ENCODE results near the gene TSPAN4. TPM values are rescaled to one million over a fixed set of nuclear protein-coding genes. Genes with fewer than 3 reads are reported as not detected.

Gene TSPAN4
- total RNA-seq, 4 donors from 2014 or later, result 145 to 234 (median 175) TPM

DNA sequence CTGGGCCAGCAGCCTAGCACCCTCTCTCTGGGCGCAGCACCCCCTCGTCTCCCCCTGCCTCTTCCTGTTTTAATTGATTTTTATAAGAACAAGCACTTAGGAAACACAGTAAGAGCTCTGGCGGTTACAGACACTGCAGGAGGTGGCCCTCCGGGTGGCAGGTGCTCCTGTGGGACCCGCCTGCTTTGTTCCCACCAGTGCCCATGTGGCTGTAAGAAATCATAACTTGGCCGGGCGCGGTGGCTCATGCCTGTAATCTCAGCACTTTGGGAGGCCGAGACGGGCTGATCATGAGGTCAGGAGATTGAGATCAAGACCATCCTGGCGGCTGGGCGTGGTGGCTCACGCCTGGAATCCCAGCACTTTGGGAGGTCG, 18.4 kb downstream of the TSPAN4 start:
- TF ChIP-seq, protein P1, sequence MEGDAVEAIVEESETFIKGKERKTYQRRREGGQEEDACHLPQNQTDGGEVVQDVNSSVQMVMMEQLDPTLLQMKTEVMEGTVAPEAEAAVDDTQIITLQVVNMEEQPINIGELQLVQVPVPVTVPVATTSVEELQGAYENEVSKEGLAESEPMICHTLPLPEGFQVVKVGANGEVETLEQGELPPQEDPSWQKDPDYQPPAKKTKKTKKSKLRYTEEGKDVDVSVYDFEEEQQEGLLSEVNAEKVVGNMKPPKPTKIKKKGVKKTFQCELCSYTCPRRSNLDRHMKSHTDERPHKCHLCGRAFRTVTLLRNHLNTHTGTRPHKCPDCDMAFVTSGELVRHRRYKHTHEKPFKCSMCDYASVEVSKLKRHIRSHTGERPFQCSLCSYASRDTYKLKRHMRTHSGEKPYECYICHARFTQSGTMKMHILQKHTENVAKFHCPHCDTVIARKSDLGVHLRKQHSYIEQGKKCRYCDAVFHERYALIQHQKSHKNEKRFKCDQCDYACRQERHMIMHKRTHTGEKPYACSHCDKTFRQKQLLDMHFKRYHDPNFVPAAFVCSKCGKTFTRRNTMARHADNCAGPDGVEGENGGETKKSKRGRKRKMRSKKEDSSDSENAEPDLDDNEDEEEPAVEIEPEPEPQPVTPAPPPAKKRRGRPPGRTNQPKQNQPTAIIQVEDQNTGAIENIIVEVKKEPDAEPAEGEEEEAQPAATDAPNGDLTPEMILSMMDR (IDR thresholded peaks at IDR 0.05), result no peak
- DNase-seq (ENCODE audit: low spot score) (no peak), ATAC-seq (ENCODE audit: low FRiP score) (no peak)

DNA sequence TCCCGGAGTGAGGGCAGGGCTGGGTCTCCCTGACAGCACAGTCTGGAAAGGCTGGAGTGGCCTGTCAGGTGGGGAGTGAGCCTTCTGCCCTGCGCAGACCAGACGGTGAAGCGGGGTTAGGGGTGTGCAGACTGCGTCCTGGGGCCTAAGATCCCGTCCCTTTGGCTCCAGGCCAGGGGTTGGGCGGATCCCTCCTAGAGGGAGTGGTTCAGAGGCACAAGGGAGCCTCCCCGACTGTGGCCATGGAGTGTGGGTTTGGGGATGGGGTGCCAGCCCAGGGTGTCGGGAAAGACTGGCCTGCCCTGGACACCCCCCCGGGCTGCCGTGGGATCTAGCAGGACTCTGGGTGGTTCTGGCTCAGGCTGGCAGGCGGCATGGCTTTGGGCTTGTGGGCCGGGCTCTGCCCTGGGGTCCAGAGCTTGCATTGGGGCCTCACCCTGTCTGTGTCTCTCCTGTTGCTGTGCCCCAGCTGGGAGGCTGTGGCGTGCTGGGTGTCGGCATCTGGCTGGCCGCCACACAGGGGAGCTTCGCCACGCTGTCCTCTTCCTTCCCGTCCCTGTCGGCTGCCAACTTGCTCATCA, 19.5 kb downstream of the TSPAN4 start:
- TF ChIP-seq, protein P1 (IDR thresholded peaks at IDR 0.05), result no peak
- ATAC-seq (ENCODE audit: low FRiP score), result no peak
- DNase-seq (ENCODE audit: low spot score), result no peak

DNA sequence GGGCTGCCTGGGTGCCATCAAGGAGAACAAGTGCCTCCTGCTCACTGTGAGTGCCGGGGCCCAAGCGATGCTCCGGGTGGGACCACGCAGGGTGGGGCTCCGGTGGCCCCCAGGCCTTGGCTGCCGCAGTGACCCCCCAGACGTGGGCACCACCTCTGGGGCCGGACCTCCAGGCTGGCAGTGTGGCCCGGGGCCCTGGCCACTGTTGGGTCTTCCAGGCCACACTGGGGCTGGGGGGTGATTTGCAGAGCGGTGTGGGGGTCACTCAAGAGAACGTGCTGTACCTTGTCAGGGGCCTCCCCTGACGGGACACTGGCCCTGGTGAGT, 20.0 kb downstream of the TSPAN4 start:
- TF ChIP-seq, protein P1 (IDR thresholded peaks at IDR 0.05), result no peak
- no peak for DNase-seq (ENCODE audit: low spot score)
- no peak for ATAC-seq (ENCODE audit: low FRiP score)

DNA sequence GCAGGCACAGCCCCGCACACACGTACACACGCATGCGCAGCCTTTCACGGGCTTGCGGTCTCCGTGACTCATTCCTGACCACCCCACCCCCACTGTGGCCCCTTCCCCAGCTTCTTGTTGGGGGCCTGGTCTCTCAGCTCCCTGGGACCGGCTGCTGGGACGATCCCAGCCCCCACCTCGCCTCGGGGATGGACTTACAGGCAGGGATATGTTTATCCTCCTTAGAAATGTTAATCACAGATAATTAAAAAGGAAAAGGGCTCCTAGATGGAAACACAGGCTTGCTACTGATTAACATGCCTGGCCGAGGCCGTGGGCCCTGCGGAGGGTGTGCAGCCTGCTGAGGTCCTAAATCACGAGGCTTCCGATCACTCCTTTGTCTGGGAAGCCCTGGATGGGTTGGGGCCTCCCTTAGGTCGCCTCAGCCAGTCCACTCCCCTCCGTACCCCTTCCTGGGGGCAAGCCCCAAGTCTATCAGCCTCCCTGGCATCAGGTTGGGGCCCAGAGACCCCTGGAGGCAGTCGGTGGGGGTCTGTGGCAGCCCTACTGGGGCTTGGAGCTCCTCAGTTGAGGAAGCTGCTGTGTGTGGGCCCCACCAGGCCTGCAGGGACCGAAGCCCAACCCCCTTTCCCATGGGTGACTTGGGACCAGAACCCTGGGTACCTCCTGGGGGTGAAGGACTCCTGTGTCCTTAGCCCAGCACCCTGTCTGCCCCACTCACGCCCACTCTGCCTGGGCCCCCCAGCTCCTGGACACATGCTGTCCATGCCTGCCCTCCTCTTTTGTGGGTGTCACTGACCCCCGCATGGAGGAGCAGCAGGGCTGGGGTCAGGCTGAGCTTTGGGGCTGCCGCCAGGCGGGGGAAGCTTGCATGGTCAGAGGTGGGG, 20.6 kb downstream of the TSPAN4 start:
- no peak for ATAC-seq (ENCODE audit: low FRiP score)
- TF ChIP-seq, protein P1 (IDR thresholded peaks at IDR 0.05), result no peak
- no peak for DNase-seq (ENCODE audit: low spot score)

DNA sequence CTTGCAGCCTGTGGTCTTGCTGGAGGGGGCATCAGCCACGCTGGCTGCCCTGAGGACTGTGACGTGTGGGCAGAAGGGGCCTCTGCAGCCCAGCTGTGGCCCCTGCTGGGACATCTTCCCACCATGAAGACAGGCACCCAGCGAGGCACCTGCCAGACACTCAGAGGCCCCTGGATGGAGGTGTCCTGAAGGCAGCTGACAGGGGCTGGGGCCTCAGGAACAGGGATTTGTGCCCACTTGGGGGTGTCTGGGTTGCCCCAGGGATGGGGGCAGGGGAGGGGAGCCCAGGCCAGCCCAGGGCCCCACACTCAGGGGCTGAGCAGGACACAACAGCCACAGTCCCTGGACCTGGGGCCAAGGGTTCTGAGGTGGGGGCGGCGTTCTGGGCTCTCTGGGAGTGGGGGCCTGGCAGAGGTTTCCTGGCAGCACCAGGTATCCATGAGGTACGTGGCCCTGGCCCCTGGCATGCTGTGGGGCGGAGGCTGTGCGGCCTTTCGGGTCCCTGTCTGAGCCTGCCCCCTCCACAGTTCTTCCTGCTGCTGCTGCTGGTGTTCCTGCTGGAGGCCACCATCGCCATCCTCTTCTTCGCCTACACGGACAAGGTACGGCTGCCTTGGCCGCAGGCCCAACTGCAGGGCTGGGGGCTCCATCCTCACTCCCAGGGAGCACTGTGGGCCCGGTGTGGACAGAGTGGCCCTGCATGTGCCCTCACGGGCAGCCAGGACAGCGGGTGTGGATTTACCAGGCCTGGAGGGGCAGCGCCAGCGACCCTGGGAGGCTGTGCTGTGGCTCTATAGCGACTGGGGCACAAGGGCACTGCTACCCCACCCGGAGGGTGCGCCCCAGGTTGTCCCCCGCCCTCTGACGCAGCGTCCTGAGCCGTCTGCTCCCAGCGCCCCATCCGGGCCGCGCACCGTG, 21.5 kb downstream of the TSPAN4 start:
- TF ChIP-seq, protein P1 (IDR thresholded peaks at IDR 0.05), result no peak
- DNase-seq (ENCODE audit: low spot score), result no peak
- no peak for ATAC-seq (ENCODE audit: low FRiP score)

DNA sequence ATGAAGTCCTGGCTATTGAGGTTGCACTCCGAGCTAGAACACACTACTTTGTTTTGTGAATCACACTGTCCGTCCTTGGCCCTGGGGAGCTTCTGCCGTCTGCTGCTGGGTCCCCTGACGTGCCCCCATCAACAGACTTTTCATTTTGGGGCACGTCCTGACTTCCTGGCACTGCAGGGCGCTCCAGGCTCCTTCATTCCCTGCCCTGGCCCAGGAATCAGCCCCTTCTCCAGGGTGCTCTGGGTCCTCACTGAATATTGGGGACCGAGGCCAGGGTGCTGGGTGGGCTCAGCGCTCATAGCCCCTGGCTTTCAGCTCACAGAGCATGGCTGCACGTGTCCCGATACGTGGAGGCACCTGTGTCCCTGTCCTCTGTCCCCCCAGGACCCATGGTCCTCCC, 22.2 kb downstream of the TSPAN4 start:
- no peak for DNase-seq (ENCODE audit: low spot score)
- TF ChIP-seq, protein P1 (IDR thresholded peaks at IDR 0.05), result no peak
- ATAC-seq (ENCODE audit: low FRiP score), result no peak

All from omental fat pad (tissue), 4 donors.